OCI-LY7 (cell line): ENCODE results near the gene SMG9.

Source experiments
- EZH2phosphoT487 ChIP-seq: fragments of 200-600 bp; sonication (generic); IDR thresholded peaks from 2 replicates; pipeline ENCODE4 v1.6.1; 2018; ENCODE audit warnings: low read depth, borderline replicate concordance, mild to moderate bottlenecking, mixed run types, antibody characterized with exemption, low read length, moderate library complexity, mixed read lengths
- TF ChIP-seq, protein P1 (sequence below): fragments of 200-600 bp; sonication (generic); conservative IDR thresholded peaks from 2 replicates; pipeline ENCODE4 v1.5.1; 2014; ENCODE audit warnings: mild to moderate bottlenecking, antibody characterized with exemption, low read length, moderate library complexity, mixed read lengths

DNA sequence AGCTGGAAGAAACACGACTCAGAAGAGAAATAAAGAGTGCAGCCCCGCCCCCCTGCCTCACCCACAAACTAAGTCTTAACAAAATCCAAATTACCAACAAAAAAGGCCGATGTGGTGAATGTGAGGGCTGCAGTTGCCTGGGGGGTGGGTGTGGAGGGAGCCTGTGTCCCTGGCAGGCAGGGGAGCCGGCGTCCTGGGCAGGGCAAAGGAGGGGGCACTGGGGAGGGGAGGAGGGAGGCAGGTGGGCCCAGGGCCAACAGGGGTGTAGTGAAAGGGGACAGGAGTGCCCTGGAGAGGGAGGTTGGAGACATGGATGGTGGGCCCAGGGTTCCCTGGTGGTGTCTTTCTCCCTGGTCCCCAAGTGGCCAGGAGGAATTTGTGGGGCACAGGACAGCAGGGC, 34.8 kb downstream of the SMG9 start:
- TF ChIP-seq, protein P1, sequence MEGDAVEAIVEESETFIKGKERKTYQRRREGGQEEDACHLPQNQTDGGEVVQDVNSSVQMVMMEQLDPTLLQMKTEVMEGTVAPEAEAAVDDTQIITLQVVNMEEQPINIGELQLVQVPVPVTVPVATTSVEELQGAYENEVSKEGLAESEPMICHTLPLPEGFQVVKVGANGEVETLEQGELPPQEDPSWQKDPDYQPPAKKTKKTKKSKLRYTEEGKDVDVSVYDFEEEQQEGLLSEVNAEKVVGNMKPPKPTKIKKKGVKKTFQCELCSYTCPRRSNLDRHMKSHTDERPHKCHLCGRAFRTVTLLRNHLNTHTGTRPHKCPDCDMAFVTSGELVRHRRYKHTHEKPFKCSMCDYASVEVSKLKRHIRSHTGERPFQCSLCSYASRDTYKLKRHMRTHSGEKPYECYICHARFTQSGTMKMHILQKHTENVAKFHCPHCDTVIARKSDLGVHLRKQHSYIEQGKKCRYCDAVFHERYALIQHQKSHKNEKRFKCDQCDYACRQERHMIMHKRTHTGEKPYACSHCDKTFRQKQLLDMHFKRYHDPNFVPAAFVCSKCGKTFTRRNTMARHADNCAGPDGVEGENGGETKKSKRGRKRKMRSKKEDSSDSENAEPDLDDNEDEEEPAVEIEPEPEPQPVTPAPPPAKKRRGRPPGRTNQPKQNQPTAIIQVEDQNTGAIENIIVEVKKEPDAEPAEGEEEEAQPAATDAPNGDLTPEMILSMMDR = no peak
- no peak for TF ChIP-seq EZH2phosphoT487
